GM10266 (cell line): Measurements from ENCODE around the gene MRPL51.

Experiments used
- DNase-seq: peaks from one replicate; pipeline ENCODE4 v3.0.0; 2012; ENCODE audit errors: extremely low spot score
- CTCF ChIP-seq: IDR thresholded peaks from 2 replicates; pipeline ENCODE4 v1.5.1; 2012; ENCODE audit warnings: mild to moderate bottlenecking, low read depth; ENCODE audit not compliant: control insufficient read depth, insufficient read depth; ENCODE audit errors: missing control alignments

The MRPL51 gene

GRCh38 chr12:6529291-6529737 is 36.3 kb upstream of the MRPL51 start:
- no peak for TF ChIP-seq CTCF
- DNase-seq: no peak

DNA sequence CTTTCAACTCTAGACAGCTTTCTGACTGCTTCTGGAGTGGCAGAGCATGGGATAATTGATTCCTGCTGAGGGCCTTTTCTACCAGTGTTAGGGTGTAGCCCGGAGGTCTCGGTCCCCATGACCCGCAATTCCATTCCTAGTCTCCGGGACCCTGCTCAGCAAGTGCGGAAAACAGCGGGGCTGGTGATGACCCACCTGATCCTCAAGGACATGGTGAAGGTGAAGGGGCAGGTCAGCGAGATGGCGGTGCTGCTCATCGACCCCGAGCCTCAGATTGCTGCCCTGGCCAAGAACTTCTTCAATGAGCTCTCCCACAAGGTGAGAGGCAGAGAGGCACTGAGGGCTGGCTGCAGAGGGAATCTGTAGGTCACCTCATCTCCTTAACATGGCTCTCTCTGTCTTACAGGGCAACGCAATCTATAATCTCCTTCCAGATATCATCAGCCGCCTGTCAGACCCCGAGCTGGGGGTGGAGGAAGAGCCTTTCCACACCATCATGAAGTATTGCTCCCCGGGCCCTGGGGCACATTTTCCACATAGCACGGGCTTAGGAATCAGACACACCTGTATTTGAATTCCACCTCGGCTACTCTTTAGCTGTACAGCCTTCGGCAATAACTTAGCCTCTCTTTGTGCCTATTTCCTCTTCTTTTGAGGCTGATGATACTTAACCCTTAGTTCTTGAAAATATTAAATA is 35.6 kb upstream of the MRPL51 start:
- TF ChIP-seq CTCF: no peak
- no peak for DNase-seq

GRCh38 chr12:6527711-6528110 is 34.6 kb upstream of the MRPL51 start:
- no peak for DNase-seq
- no peak for TF ChIP-seq CTCF

GRCh38 chr12:6526766-6527525 is 33.9 kb upstream of the MRPL51 start:
- DNase-seq: no peak
- TF ChIP-seq CTCF: no peak

DNA sequence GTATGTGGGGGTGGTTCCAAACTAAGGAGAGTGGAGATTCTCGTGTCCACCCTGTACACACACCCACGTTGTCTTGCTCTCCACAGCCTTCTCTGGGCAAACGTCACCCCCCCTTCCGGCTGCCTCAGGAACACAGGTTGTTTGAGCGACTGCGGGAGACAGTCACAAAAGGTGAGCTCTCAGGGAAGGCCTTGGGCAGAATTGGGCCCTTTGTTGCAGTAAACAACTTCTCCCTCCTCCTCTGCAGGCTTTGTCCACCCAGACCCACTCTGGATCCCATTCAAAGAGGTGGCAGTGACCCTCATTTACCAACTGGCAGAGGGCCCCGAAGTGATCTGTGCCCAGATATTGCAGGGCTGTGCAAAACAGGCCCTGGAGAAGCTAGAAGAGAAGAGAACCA is 33.1 kb upstream of the MRPL51 start:
- no peak for TF ChIP-seq CTCF
- no peak for DNase-seq

- no peak for DNase-seq
- TF ChIP-seq CTCF: no peak
Observed at GRCh38 chr12:6524648-6525047, 31.6 kb upstream of the MRPL51 start.

DNA sequence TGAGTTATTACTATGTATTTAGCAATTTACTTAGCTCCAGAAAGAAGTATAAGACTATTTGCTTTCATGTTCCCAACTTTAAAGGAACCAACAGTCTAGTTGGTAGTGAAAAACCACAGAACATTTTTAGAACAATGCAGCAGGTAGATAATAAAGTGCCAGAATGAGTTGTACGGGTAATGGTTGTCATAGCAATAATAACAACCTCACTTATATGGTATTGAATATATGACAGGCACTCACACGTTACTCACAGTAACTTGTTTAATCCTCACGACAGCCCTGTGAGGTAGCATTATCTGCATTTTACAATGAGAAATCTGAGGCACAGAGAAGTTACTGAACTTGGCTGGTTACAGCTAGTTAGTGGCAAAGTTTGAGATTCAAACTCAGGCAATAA is 30.6 kb upstream of the MRPL51 start:
- DNase-seq: no peak
- no peak for TF ChIP-seq CTCF
